K562 (cell line): ENCODE results near the gene PIEZO2. TPM values are rescaled to one million over a fixed set of nuclear protein-coding genes. Genes with fewer than 3 reads are reported as not detected.

Experiments
- ATAC-seq: fragments of 200-7000 bp; cut with Tn5 transposase; 3 replicates; pipeline ENCODE4 v1.9.1; 2020; ENCODE audit warnings: moderate library complexity
- BruUV-seq: library from RNA; stranded (reverse); fragments of 400-500 nt; replicated peaks from 2 replicates; lab custom pipeline; 2021; lab: Mats Ljungman, UMichigan
- CTCF ChIA-PET: fragments of 300-600 bp; formaldehyde crosslinking; extraction: SDS; loops from one replicate; lab custom pipeline; 2021; ENCODE audit warnings: low intra/inter-chr PET ratio; lab: Yijun Ruan, JAX
- POLR2A ChIA-PET: fragments of 300-600, 350-650 bp; sonication (Branson Sonifier 250); formaldehyde crosslinking; extraction: SDS; loops from one replicate; lab custom pipeline; 2021; ENCODE audit warnings: antibody characterized with exemption, inconsistent platforms; lab: Yijun Ruan, JAX
- DNase-seq, 4 experiments: peaks; one replicate each; pipeline versions ENCODE4 v3.0.0 to v3.0.0-alpha.2; 2011 to 2018; ENCODE audit warnings: low spot score in 3 of 4, mixed read lengths in 3 of 4; ENCODE audit errors: extremely low read depth in 1 of 4
- FAIRE-seq: peaks from 2 replicates; lab custom pipeline; 2011; peaks lifted over from hg19 to GRCh38; lab: Jason Lieb, UNC
- H2AFZ ChIP-seq: 2 replicates; pipeline ENCODE4 v1.6.0; 2011; ENCODE audit warnings: low read depth, low read length, control low read depth, inconsistent platforms
- H3K27ac ChIP-seq: fragments of 200-600 bp; 3 replicates; pipeline ENCODE4 v1.8.0; 2011; ENCODE audit warnings: low read depth, mild to moderate bottlenecking, control low read depth, inconsistent platforms, low read length, moderate library complexity, mixed read lengths; ENCODE audit errors: extremely low read depth
- H3K27me3 ChIP-seq, 2 experiments: fragments of 300-600 bp in 1 of 2; 2 replicates in 1 of 2; 3 replicates in 1 of 2; pipeline versions ENCODE4 v1.6.0 to v1.8.0; 2011; ENCODE audit warnings: inconsistent platforms in 2 of 2, low read length in 2 of 2, mild to moderate bottlenecking in 1 of 2, mixed read lengths in 1 of 2, moderate library complexity in 1 of 2; ENCODE audit not compliant: control insufficient read depth in 2 of 2, insufficient read depth in 2 of 2
- H3K36me3 ChIP-seq: fragments of 300-600 bp; 3 replicates; pipeline ENCODE4 v1.8.0; 2011; ENCODE audit warnings: mild to moderate bottlenecking, low read length, inconsistent platforms; ENCODE audit not compliant: control insufficient read depth, insufficient read depth
- H3K4me1 ChIP-seq, 2 experiments: fragments of 200-600 bp in 1 of 2; replicated peaks in 1 of 2; 2 replicates in 1 of 2; 3 replicates in 1 of 2; pipeline versions ENCODE4 v1.5.1 to v1.8.0; 2011; ENCODE audit warnings: inconsistent platforms in 2 of 2, low read length in 2 of 2, mild to moderate bottlenecking in 1 of 2, mixed read lengths in 1 of 2, moderate library complexity in 1 of 2; ENCODE audit not compliant: control insufficient read depth in 2 of 2, insufficient read depth in 2 of 2
- H3K4me2 ChIP-seq: 2 replicates; pipeline ENCODE4 v1.6.1; 2011; ENCODE audit warnings: low read length, control low read depth, inconsistent platforms, mixed read lengths; ENCODE audit not compliant: insufficient read depth
- H3K4me3 ChIP-seq: fragments of 200-600 bp; sonication (generic), shearing (Covaris generic); 2 replicates; pipeline ENCODE4 v1.5.1; 2016; ENCODE audit warnings: control low read depth, inconsistent platforms
- H3K79me2 ChIP-seq: fragments of 200-600 bp; 3 replicates; pipeline ENCODE4 v1.8.0; 2011; ENCODE audit warnings: low read length, inconsistent platforms; ENCODE audit not compliant: control insufficient read depth, insufficient read depth
- H3K9ac ChIP-seq, 2 experiments: 2 replicates each; pipeline versions ENCODE4 v1.6.0 to v1.6.1; 2011; ENCODE audit warnings: low read depth in 2 of 2, low read length in 2 of 2, control low read depth in 1 of 2, inconsistent platforms in 1 of 2, mild to moderate bottlenecking in 1 of 2, mixed read lengths in 1 of 2; ENCODE audit not compliant: insufficient read depth in 1 of 2
- H3K9me1 ChIP-seq: one replicate; pipeline ENCODE4 v1.6.0; 2011; ENCODE audit warnings: inconsistent platforms, mild to moderate bottlenecking, low read length, moderate library complexity; ENCODE audit not compliant: control insufficient read depth, insufficient read depth
- H3K9me3 ChIP-seq: replicated peaks from 2 replicates; pipeline ENCODE4 v1.5.1; 2011; ENCODE audit warnings: low read depth, low read length, inconsistent platforms; ENCODE audit not compliant: control insufficient read depth, insufficient read depth
- H4K20me1 ChIP-seq: replicated peaks from 2 replicates; pipeline ENCODE4 v1.6.1; 2011; ENCODE audit warnings: low read length, inconsistent platforms, mixed read lengths; ENCODE audit not compliant: control insufficient read depth, insufficient read depth
- CTCF ChIP-seq, 3 experiments: IDR thresholded peaks in 2 of 3; conservative IDR thresholded peaks in 1 of 3; 2 replicates each; pipeline ENCODE4 v1.5.1; 2011 to 2012; ENCODE audit warnings: low read length in 3 of 3, mild to moderate bottlenecking in 3 of 3, control low read depth in 2 of 3, improper control_type of control experiment in 1 of 3, inconsistent platforms in 1 of 3, low read depth in 1 of 3, mixed read lengths in 1 of 3, moderate library complexity in 1 of 3; ENCODE audit not compliant: insufficient read depth in 2 of 3
- FOXA3 ChIP-seq, 2 experiments: fragments of 450-650 bp in 1 of 2; sonication (generic) in 1 of 2; formaldehyde crosslinking; IDR thresholded peaks in 1 of 2; conservative IDR thresholded peaks in 1 of 2; 2 replicates each; pipeline versions ENCODE4 v1.4.0 to v1.8.0; 2020 to 2022; ENCODE audit warnings: mild to moderate bottlenecking in 2 of 2, missing genetic modification reagents in 1 of 2
- SMC3 ChIP-seq: conservative IDR thresholded peaks from 2 replicates; pipeline ENCODE4 v1.6.1; 2011; ENCODE audit warnings: low read depth, low read length, improper control_type of control experiment; ENCODE audit not compliant: insufficient read depth
- ZNF184 ChIP-seq: sonication (generic); formaldehyde crosslinking; IDR thresholded peaks from 2 replicates; pipeline ENCODE4 v1.5.0; 2020; ENCODE audit warnings: missing genetic modification reagents
- WGBS: fragments of 100-300 bp; shearing (Covaris generic); methylation state at CpG from one replicate; pipeline ENCODE4 v1.1.6; 2016; ENCODE audit warnings: low coverage, mixed read lengths; ENCODE audit not compliant: insufficient coverage; ENCODE audit errors: missing lambda C conversion rate; 5-methylcytosine and 5-hydroxymethylcytosine counted together
- in situ Hi-C: fragments of 300-500 bp; cut with MboI; formaldehyde crosslinking; loops from 4 replicates; pipeline ENCODE4 v1.15.0; 2018; ENCODE audit warnings: inconsistent platforms, mixed read lengths
- intact Hi-C: fragments of 100-400 bp; cut with micrococcal nuclease; formaldehyde crosslinking; loops from 2 replicates; pipeline ENCODE4 v1.14.2; 2022
- polyA plus RNA-seq, 8 experiments: library from polyadenylated mRNA; depleted of rRNA in 4 of 8; stranded (reverse) in 5 of 8; unstranded in 3 of 8; fragments of >200 nt; fragmentation: Nextera tagmentation in 2 of 8; fragmentation: Illumina TruSeq in 1 of 8; extraction: Ambion mirVana in 2 of 8; extraction: Trizol in 1 of 8; gene quantifications; 2 replicates each; pipeline versions ENCODE4 v1.2.1 to v1.2.3, GENCODE V29; 2011 to 2014; ENCODE audit warnings: inconsistent platforms in 1 of 8, missing spikeins in 1 of 8
- total RNA-seq, 7 experiments: library from RNA; depleted of rRNA in 6 of 7; stranded (reverse); fragments of >200 nt in 6 of 7; fragmentation: Illumina TruSeq in 2 of 7; extraction: Trizol in 2 of 7; gene quantifications; 2 replicates each; pipeline versions ENCODE4 v1.2.1 to v1.2.3, GENCODE V29; 2011 to 2021; ENCODE audit warnings: low replicate concordance in 1 of 7
- TF ChIP-seq, protein P1 (sequence below): sonication (generic); formaldehyde crosslinking; IDR thresholded peaks from 2 replicates; pipeline ENCODE4 v1.8.0; 2022; ENCODE audit warnings: mild to moderate bottlenecking, low read depth, missing genetic modification reagents
- TF ChIP-seq, protein P2 (sequence below), 2 experiments: fragments of 450-650 bp; formaldehyde crosslinking in 1 of 2; IDR thresholded peaks; 2 replicates each; pipeline versions ENCODE4 v1.4.0 to v1.6.1; 2014 to 2020; ENCODE audit warnings: mild to moderate bottlenecking in 2 of 2, borderline replicate concordance in 1 of 2, low read depth in 1 of 2

Gene PIEZO2
- total and polyA plus RNA-seq, 9 of the 15 experiments (the other 6 are each of a cell fraction or from before 2014, with no cell fraction given) = 0.54 to 4.1 (median 2.0) TPM

DNA sequence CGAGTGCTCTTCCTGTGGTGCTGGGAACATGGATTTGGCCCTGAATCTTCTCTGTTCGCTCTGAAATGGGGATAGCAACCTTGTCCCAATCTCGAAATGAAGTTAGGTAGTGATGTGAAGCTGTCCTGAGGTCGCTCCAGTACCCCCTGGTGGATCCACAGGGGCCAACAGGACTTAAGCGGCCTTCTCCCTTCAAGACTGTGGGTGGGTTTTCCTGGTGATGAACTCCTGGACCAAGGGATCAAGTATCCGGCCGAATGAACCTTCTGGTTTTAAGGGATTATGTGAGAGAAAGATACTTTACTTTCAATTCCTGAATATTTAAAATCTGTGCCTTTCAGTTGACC is 467.0 kb downstream of the PIEZO2 start:
- H2AFZ ChIP-seq = no peak overlapping the region
- H3K4me1 ChIP-seq = no peaks in the 10 kb centered on the region
- H3K4me2 ChIP-seq = no peak overlapping the region
- H3K9ac ChIP-seq = no peak overlapping the region
- no peaks in the 10 kb centered on the region for H3K9me1 ChIP-seq
- H4K20me1 ChIP-seq = no peaks in the 10 kb centered on the region; the same call in 1 of the 2 replicates
- H3K9me3 ChIP-seq = no peaks in the 10 kb centered on the region
- FAIRE-seq = peak; percentile 19
- BruUV-seq = no TSS peak
- peaks cover 37 to 41% of the 10 kb centered on the region in 2 experiments; a peak in 4 of 5 replicates for H3K27me3 ChIP-seq
- no peak overlapping the region for H3K4me3 ChIP-seq
- H3K79me2 ChIP-seq = no peaks in the 10 kb centered on the region
- intact Hi-C loops (loop anchor here (2.0 kb wide), 1 partner anchor 122 kb away; no protein-coding TSS in a partner anchor), in situ Hi-C loops (no loop called here)
- peak in 2 of 4 experiments; percentile 28 to 53 for DNase-seq
- H3K27ac ChIP-seq = no peak overlapping the region
- CTCF ChIA-PET = interaction anchor here (1.0 kb wide), 1 partner anchor 122 kb away, joined by 3 read pairs; no protein-coding TSS in a partner anchor
- H3K36me3 ChIP-seq = no peaks in the 10 kb centered on the region
- POLR2A ChIA-PET = interaction anchor here (0.6 kb wide), 1 partner anchor 17 kb away, joined by 5 read pairs; no protein-coding TSS in a partner anchor
- WGBS = 2% methylated on average over 7 of the region's 7 CpGs
- ATAC-seq = peak; percentile 91
- TF ChIP-seq CTCF (IDR thresholded peaks at IDR 0.05 in 2 of 3, conservative IDR thresholded peaks at IDR 0.05 in 1 of 3; ENCODE audit: insufficient read depth in 2 of 3, low read depth in 1 of 3, low read length in 3 of 3) (peak; percentile 59 to 61 (median 60)), FOXA3 (CRISPR knock-in tag; conservative IDR thresholded peaks at IDR 0.05 in 1 of 2, IDR thresholded peaks at IDR 0.05 in 1 of 2) (no peak), ZNF184 (CRISPR knock-in tag) (no peak), SMC3 (0 out of 2 replicates have a peak, but pooled peaks have one; percentile 43)
- TF ChIP-seq, protein P1, sequence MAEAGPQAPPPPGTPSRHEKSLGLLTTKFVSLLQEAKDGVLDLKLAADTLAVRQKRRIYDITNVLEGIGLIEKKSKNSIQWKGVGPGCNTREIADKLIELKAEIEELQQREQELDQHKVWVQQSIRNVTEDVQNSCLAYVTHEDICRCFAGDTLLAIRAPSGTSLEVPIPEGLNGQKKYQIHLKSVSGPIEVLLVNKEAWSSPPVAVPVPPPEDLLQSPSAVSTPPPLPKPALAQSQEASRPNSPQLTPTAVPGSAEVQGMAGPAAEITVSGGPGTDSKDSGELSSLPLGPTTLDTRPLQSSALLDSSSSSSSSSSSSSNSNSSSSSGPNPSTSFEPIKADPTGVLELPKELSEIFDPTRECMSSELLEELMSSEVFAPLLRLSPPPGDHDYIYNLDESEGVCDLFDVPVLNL (CRISPR knock-in tag) = no peak
- TF ChIP-seq, protein P2, sequence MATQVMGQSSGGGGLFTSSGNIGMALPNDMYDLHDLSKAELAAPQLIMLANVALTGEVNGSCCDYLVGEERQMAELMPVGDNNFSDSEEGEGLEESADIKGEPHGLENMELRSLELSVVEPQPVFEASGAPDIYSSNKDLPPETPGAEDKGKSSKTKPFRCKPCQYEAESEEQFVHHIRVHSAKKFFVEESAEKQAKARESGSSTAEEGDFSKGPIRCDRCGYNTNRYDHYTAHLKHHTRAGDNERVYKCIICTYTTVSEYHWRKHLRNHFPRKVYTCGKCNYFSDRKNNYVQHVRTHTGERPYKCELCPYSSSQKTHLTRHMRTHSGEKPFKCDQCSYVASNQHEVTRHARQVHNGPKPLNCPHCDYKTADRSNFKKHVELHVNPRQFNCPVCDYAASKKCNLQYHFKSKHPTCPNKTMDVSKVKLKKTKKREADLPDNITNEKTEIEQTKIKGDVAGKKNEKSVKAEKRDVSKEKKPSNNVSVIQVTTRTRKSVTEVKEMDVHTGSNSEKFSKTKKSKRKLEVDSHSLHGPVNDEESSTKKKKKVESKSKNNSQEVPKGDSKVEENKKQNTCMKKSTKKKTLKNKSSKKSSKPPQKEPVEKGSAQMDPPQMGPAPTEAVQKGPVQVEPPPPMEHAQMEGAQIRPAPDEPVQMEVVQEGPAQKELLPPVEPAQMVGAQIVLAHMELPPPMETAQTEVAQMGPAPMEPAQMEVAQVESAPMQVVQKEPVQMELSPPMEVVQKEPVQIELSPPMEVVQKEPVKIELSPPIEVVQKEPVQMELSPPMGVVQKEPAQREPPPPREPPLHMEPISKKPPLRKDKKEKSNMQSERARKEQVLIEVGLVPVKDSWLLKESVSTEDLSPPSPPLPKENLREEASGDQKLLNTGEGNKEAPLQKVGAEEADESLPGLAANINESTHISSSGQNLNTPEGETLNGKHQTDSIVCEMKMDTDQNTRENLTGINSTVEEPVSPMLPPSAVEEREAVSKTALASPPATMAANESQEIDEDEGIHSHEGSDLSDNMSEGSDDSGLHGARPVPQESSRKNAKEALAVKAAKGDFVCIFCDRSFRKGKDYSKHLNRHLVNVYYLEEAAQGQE (IDR thresholded peaks at IDR 0.05; ENCODE audit: borderline replicate concordance) = peak; percentile 45
- TF ChIP-seq, protein P2 (CRISPR knock-in tag; IDR thresholded peaks at IDR 0.05; ENCODE audit: low read depth) = no peak
